Anterior cingulate cortex (tissue), 58 donors: Measurements from ENCODE around the gene FBLN2.

Experiments
- DNase-seq, 58 donors: peaks; one replicate each; lab custom pipeline; 2025; lab: John Stamatoyannopoulos, UW

Gene FBLN2

DNA sequence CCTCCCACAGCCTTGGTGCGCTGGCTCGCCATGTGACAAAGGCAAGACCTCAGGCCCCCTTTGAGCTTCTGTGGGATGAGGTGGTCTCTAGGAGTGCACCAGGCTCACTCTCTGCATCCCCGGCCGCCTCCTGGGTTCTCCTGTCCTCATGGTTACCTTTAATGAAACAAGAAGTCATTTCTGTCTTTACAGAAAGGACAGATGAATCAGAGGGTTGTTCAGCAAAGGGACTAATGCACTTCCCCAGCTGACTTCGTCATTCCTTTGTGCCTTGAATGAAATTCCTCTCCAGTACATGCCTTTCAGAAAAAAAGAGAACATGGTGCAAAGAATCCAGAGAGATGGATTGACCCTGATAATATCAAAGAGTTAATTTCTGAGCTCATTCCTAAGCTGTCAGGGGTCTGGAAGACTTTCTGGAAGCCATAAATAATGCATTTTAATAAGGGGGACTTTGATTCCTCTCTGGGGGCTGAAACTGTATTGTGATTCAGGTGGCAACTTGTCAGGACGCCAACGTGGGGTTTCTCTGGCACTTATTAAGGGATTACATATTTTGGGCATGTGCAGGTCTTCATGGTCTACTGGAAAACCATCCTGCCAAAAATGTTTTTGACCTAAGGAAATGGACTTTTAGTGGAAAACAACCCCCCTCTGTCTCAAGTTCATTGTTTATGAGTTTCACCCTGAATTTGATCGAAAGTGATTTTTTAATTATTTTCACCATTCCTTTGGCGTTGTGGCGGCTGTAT lies 122.7 kb downstream of the FBLN2 start:
- no peak for DNase-seq

DNA sequence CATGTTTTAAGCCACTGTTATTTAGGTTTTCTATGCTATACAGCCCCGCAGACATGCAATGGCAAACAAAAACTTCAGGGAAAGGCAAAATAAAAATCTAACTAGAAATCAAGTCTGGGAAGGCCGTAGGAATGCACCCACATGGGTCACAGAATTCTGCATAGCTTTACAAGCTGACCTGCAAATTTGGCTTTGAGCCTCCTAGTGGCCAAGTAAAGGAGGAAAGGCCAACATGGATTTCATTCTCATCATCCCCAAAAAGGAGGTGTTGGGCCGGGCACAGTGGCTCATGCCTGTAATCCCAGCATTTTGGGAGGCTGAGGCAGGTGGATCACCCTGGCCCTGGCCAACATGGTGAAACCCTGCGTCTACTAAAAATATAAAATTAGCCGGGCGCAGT lies 124.3 kb downstream of the FBLN2 start:
- no peak for DNase-seq

DNA sequence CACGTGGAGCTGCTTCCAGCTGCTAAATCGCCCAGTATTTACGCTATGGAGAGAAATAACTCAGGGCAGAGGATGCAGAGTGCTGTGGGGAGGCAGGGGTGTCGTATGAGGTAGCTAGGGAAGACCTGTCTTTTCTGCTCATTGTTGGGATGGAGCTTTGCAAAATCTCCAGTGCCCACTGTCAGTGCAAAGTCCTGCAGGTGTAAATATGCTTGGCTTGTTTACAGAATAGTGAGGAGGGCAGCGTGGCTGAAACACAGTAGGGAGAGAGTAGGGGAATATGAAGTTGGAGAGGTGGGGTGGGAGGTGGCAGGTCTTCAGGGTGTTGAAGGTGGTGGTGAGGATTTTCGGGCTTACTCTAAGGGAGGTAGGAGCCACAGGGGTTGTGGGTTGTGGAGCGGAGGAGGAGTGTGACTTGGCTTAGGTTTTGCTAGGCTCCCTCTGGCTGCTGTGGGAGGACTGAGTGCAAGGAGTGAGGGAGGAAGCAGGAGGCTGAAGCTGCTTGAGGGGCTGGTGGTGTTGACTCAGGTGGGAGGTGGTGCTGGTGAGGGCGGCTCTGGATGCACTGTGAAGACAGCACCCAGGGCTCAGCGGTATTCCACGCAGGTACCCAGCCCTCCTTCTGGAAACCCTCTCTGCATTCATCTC lies 125.7 kb downstream of the FBLN2 start:
- peak in 12 of 58 donors; percentile 2 to 52 (median 14) for DNase-seq

DNA sequence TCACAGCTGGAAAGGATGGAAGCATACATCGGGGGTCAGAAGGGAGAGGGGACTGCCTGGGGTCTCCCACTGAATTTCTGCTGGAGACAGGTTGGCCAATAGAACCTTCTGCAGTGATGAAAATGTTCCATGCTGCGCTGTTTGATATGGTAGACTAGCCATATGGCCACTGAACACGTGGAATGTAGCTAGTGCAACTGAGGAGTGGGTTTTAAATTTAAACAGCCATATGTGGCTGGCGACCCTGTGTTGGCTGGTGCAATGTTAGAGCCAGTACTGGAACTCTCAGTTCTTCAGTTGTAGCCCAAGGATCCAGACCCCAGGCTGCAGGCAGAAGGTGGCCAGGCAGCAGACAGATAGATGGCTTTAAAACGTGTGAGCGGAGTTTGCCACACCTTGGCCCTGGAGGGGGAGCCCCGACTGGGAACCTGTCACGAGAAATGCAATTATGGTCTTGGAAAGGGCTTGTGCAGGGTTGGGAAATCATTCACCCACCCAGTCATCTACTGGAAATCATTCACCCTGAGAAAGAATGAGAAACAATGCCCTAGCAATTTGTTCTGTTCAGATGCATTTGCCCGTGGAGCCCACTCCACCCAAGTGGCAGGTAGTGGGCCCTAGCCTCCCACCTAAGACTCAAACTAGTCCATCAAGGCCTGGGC lies 127.6 kb downstream of the FBLN2 start:
- no peak for DNase-seq

DNA sequence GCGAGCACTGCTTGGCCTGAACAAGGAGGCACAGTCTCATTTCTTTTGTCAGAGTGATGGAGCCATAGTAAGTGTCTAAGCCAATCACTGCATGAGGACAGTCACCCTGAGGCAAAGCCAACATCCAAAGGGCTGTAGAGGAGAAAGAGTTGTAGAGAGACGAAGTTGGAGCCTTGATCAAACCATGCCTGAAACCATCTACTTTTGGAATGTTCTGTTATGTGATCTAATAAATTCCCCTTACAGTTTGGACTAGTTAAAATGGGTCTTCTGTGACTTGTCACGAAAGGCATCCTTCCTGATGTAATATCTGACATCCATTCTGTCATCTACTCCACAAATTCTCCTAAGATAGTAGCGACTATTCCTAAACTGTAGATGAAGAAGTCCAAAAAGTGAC lies 128.3 kb downstream of the FBLN2 start:
- DNase-seq = no peak

DNA sequence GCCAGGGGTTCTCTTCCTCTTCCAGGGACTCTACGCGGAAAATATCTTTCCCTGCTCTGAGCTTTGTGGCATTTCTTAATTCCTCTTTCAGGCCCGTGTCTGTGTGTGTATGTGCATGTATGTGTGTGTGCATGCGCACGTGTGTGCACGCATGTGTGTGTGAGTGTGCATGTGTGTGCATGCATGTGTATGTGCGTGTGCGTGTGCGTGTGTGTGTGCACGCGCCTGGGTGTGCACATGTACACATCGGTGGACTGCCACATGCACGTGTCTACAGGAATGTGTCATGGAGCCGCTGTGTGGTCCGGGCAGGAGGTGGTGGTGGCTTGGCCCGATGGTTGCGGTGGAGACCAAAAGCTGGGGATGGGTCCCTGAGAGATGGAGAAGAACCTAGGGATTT lies 133.0 kb downstream of the FBLN2 start:
- no peak for DNase-seq

DNA sequence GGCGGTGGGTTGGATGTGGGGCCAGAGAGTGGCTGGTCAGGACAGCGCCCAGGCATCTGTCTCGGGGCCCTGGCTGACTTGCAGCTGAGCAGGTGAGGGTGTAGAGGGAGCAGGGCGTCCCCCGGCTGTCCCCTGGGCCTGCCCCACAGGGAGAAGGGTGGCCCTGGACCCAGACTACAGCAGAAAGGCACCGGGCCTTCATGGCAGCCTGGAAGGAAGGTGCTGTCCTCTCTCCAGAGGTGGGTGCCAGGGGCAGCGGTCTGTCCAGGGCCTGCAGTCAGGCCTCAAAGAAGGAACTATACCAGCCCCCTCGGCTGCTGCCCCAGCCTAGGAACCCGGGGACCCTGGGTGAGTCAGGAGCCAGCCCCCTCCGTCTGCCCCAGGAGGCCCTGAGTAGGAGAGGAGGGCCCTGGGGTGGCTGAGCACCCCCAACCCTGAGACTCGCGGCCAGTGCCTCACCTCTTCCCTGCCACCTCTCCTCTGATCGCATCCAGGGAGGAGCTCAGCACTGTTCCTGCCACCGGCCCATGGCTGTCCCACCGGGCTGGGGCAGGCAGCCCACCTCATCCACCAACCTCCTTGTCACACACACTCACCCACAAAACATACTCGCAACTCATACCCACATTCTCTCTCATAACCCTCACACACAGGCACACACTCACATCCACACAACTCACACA lies 133.5 kb downstream of the FBLN2 start:
- DNase-seq = no peak

DNA sequence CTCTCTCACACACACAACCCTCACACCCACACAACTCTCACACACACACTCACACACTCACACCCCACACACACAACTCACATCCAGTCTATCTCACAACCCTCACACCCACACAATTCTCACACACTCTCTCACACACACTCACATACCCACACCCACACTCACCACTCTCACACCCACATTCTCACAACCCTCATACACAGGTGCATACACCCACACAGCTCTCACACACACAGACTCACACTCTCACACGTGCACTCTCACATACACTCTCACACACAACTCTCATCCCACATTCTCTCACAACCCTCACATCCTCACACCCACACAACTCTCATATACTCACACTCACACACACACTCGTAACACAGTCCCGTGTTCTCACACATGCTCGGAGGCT lies 134.4 kb downstream of the FBLN2 start:
- DNase-seq = no peak

DNA sequence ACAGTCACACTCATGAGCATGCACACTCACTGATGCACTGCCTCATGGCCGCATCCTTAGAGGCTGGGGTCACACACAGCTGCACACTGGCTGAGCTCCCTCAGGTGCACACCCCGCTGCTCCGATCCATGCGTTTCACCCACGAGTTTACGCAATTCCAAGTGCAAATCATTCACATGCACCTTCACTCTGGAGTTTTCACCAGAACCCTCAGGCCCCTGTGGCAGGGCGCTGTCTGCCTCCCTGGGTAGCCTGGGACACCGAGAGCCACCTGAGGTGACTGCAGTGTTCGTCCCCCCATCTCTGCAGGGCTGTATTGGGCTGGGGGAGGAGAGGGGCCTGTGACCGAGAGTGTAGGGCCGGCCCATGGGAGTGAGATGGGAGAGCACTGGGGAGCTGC lies 134.8 kb downstream of the FBLN2 start:
- no peak for DNase-seq

DNA sequence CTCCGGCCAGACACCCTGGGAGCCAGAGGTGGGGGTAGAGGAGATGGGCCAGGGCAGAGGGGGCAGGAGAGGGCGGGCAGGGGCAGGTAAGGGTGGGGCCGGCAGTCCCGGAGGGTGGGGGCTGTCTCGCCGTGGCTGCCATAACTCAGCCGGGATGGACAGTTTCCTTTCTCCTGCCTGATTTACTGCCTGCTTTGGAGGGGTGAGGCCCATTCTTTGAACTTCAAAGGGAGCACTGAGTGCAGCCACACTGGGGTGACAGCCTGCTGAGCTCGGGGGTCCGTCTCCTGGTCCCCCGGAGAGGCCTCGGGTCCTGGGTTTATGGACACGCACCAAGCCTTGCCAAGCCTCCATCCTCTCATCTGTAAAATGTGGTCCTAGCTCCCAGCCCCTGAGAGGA lies 135.4 kb downstream of the FBLN2 start:
- DNase-seq = no peak

DNA sequence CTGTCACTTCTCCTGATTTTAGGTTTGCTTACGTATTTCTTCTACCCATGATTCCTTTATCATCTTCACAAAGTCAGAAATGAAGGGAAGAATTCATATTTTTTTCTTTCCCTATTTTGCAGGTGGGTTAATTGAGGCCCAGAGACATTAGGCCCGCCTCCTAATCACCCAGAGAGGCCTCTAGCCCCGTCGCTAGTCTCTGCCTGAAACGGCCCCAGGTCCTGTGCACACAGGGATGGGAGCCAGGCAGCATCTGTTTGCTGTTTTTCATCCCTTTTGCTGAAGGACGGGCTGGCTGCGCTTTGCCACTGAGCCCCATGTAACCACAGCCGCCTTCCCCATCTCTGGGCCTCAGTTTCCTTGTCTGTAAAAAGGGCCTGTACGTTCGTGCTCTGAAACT lies 135.9 kb downstream of the FBLN2 start:
- no peak for DNase-seq

DNA sequence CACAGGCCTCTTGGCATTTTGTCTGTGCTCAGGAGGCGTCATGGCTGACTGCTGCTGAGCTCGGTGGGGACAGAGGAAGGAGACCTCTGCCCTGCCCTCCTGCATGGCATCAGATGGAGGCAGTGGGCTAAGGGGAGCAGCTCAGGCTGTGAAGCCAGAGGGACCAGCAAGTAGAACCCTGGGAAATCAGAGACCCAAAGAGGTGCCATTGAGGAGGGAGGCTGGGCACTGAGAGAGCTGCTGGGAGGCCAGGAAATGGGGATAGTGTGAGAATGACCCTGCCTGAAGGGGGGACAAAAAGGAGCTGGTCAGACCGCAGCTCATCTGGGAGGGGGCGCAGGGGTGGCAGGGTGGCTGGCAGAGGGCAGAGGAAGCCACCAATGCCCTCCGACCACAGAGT lies 136.8 kb downstream of the FBLN2 start:
- no peak for DNase-seq

DNA sequence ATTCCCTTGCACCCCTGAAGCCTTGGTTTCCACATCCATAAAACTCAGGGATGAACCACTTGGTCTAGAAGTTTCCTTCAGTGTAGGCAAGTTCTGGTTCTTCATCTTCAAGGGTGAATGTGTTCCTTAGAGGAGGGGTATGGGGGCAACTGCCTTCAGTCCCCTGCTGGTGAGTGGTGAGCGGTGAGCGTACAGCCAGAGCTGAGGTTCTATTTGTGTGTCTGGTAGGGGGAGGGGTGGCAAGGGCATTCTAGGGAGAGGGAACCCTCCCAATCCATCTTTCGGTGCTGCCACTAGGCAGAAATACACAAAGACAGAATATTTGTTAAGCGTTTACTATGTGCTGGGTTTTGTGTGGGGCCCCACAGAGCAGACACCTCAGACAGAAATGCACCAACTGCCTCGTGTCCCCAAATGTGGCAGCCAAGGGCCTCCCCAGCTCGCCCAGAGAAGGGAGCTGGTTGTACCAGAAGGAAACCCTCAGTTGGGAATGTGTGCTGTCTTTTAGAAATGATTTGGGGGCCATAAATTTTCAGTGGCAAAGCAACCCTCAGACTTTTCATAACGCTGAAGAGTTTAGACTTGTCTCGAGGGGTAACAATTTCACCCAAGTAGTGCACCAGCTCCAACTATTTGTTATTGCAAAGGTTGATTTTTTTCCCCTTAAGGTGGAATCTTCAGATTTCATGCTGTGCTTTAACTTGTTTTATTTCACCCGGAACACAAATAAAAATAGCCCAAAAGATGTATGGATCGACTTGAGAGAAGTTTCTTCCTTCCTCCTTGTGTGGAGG lies 137.6 kb downstream of the FBLN2 start:
- no peak for DNase-seq

DNA sequence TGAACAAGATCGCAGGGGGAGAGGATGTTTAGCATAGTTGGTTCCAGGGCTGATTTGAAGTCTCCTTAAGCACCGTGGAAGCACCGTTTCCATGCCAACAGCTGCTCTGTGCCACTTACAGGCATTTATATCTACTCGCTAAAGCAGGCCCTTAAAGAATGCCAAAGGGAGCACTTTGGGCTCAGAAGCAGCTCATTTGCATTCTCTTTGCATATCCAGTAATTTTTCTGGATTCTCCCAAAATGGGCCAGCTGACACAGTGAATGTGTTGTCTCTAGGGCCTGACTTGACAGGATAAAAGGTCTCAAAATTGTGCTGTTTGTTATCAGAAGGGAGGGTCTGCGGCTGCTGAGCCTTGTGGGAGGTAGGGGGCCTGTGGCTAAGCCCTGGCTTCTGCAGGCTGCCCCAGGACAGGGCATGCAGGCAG lies 138.6 kb downstream of the FBLN2 start:
- DNase-seq = peak in 48 of 58 donors; percentile 7 to 84 (median 50)
